AG09309 (cell line): ENCODE measurements around the gene SLC30A10.
"Not testable (repeated sequence)": the region's sequence is repeated elsewhere in the genome, so short reads cannot be mapped to it uniquely, and the experiment has no call there.

Source experiments
- DNase-seq: peaks from one replicate; pipeline ENCODE4 v3.0.0-alpha.2; 2010; ENCODE audit warnings: low read depth
- H3K4me3 ChIP-seq: 2 replicates; pipeline ENCODE4 v1.5.1; 2011; ENCODE audit warnings: mild to moderate bottlenecking, low read depth, low read length, moderate library complexity; ENCODE audit not compliant: control insufficient read depth
- TF ChIP-seq, protein P1 (sequence below): IDR thresholded peaks from 2 replicates; pipeline ENCODE4 v1.5.1; 2011; ENCODE audit warnings: mild to moderate bottlenecking, low read depth, low read length, inconsistent platforms; ENCODE audit not compliant: insufficient read depth, control insufficient read depth; ENCODE audit errors: missing control alignments

The SLC30A10 gene

GRCh38 chr1:219880765-219881457 is 47.4 kb downstream of the SLC30A10 start:
- TF ChIP-seq, protein P1, sequence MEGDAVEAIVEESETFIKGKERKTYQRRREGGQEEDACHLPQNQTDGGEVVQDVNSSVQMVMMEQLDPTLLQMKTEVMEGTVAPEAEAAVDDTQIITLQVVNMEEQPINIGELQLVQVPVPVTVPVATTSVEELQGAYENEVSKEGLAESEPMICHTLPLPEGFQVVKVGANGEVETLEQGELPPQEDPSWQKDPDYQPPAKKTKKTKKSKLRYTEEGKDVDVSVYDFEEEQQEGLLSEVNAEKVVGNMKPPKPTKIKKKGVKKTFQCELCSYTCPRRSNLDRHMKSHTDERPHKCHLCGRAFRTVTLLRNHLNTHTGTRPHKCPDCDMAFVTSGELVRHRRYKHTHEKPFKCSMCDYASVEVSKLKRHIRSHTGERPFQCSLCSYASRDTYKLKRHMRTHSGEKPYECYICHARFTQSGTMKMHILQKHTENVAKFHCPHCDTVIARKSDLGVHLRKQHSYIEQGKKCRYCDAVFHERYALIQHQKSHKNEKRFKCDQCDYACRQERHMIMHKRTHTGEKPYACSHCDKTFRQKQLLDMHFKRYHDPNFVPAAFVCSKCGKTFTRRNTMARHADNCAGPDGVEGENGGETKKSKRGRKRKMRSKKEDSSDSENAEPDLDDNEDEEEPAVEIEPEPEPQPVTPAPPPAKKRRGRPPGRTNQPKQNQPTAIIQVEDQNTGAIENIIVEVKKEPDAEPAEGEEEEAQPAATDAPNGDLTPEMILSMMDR, result no peak
- H3K4me3 ChIP-seq, result no peak overlapping the region
- no peak for DNase-seq

DNA sequence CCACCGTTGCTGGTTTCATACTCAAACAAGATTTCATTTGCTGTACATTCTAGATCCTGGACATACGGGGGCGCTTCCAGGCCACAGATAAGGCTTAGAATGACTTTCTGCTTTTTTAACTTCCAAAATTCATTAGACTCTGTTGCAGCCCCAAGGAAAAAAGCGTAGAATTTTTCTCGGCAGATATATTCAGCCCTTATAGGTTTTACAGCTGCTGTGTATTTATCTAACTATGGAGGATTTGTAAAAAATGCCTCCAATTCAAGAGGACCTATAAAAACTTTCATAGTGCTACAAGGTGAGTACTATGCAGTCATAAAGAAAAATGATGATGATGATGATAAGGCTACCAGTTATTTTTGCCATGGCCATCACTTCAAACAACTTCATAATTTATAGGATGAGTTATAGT is 51.6 kb downstream of the SLC30A10 start:
- H3K4me3 ChIP-seq, result no peak overlapping the region
- TF ChIP-seq, protein P1, result no peak
- DNase-seq, result no peak

GRCh38 chr1:219875860-219876259 is 52.5 kb downstream of the SLC30A10 start:
- no peak for DNase-seq
- TF ChIP-seq, protein P1, result no peak
- H3K4me3 ChIP-seq, result no peak overlapping the region

GRCh38 chr1:219872538-219872937 is 55.8 kb downstream of the SLC30A10 start:
- not testable (repeated sequence) for H3K4me3 ChIP-seq, DNase-seq

GRCh38 chr1:219871427-219872057 is 56.8 kb downstream of the SLC30A10 start:
- TF ChIP-seq, protein P1, result no peak
- DNase-seq, result no peak
- H3K4me3 ChIP-seq, result no peak overlapping the region

DNA sequence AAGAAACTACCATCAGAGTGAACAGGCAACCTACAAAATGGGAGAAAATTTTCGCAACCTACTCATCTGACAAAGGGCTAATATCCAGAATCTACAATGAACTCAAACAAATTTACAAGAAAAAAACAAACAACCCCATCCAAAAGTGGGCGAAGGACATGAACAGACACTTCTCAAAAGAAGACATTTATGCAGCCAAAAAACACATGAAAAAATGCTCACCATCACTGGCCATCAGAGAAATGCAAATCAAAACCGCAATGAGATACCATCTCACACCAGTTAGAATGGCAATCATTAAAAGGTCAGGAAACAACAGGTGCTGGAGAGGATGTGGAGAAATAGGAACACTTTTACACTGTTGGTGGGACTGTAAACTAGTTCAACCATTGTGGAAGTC is 59.7 kb downstream of the SLC30A10 start:
- not testable (repeated sequence) for DNase-seq, H3K4me3 ChIP-seq
